ENCODE measurements around the gene C2CD4B.

The C2CD4B gene

GRCh38 chr15:62118520-62119226 lies 46.4 kb downstream of the C2CD4B start:
- no peak for DNase-seq (ENCODE audit: low spot score)

- DNase-seq (ENCODE audit: low spot score), result no peak
Observed at GRCh38 chr15:62115847-62116246, 49.2 kb downstream of the C2CD4B start.

All from putamen (tissue), 1 donor.